Measurements from ENCODE around the gene ERAS. TPM values are rescaled to one million over a fixed set of nuclear protein-coding genes. Genes with fewer than 3 reads are reported as not detected.

Gene ERAS
- total RNA-seq, 1 donor from 2014 or later, result 0.22 TPM

- no peak for TF ChIP-seq CTCF (IDR thresholded peaks at IDR 0.05)
- no peaks in the 10 kb centered on the region for H3K27me3 Mint-ChIP-seq (ENCODE audit: low read depth)
- H3K4me3 Mint-ChIP-seq (ENCODE audit: unreplicated experiment), result no peak overlapping the region
- H3K9me3 Mint-ChIP-seq (ENCODE audit: low read depth), result peaks cover 3% of the 10 kb centered on the region
- peaks cover 1% of the 10 kb centered on the region for H3K36me3 Mint-ChIP-seq (ENCODE audit: low read depth)
- H3K27ac Mint-ChIP-seq (ENCODE audit: unreplicated experiment), result no peak overlapping the region
- H3K4me1 Mint-ChIP-seq (ENCODE audit: low read depth), result peaks cover 18% of the 10 kb centered on the region
- no peak for DNase-seq (ENCODE audit: low spot score)
Measured at GRCh38 chrX:48798318-48798717, 28.0 kb upstream of the ERAS start.

- peaks cover 12% of the 10 kb centered on the region for H3K9me3 Mint-ChIP-seq (ENCODE audit: low read depth)
- no peak for DNase-seq (ENCODE audit: low spot score)
- no peak for TF ChIP-seq CTCF (IDR thresholded peaks at IDR 0.05)
Measured at GRCh38 chrX:48800574-48801279, 25.6 kb upstream of the ERAS start.

GRCh38 chrX:48801280-48802088 lies 24.8 kb upstream of the ERAS start, which contains the start of gene HDAC6:
TSS of gene HDAC6 (plus strand) at chrX:48802067. CDS start at chrX:48802693, 626 bp downstream.
- no peaks in the 10 kb centered on the region for H3K27me3 Mint-ChIP-seq (ENCODE audit: low read depth)
- peak within 1 kb of the TSS; percentile 99 for H3K27ac Mint-ChIP-seq (ENCODE audit: unreplicated experiment)
- no peak for TF ChIP-seq CTCF (IDR thresholded peaks at IDR 0.05)
- peak within 1 kb of the TSS; percentile 85 for H3K4me3 Mint-ChIP-seq (ENCODE audit: unreplicated experiment)
- H3K9me3 Mint-ChIP-seq (ENCODE audit: low read depth), result peaks cover 12% of the 10 kb centered on the region
- DNase-seq (ENCODE audit: low spot score), result peak; percentile 99
- H3K36me3 Mint-ChIP-seq (ENCODE audit: low read depth), result no peaks in the 10 kb centered on the region
- peaks cover 10% of the 10 kb centered on the region for H3K4me1 Mint-ChIP-seq (ENCODE audit: low read depth)

More at GRCh38 chrX:48800574-48801279, 25.6 kb upstream of the ERAS start:
- peak overlapping the region; percentile 85 for H3K4me3 Mint-ChIP-seq (ENCODE audit: unreplicated experiment)
- H3K27me3 Mint-ChIP-seq (ENCODE audit: low read depth), result no peaks in the 10 kb centered on the region
- peaks cover 10% of the 10 kb centered on the region for H3K4me1 Mint-ChIP-seq (ENCODE audit: low read depth)
- H3K27ac Mint-ChIP-seq (ENCODE audit: unreplicated experiment), result peak overlapping the region; percentile 97
- H3K36me3 Mint-ChIP-seq (ENCODE audit: low read depth), result no peaks in the 10 kb centered on the region

GRCh38 chrX:48802089-48802904 lies 24.0 kb upstream of the ERAS start:
- peak overlapping the region; percentile 99 for H3K27ac Mint-ChIP-seq (ENCODE audit: unreplicated experiment)
- DNase-seq (ENCODE audit: low spot score), result no peak
- peaks cover 10% of the 10 kb centered on the region for H3K4me1 Mint-ChIP-seq (ENCODE audit: low read depth)
- H3K4me3 Mint-ChIP-seq (ENCODE audit: unreplicated experiment), result peak overlapping the region; percentile 85
- H3K9me3 Mint-ChIP-seq (ENCODE audit: low read depth), result peaks cover 12% of the 10 kb centered on the region
- H3K27me3 Mint-ChIP-seq (ENCODE audit: low read depth), result no peaks in the 10 kb centered on the region
- no peak for TF ChIP-seq CTCF (IDR thresholded peaks at IDR 0.05)
- no peaks in the 10 kb centered on the region for H3K36me3 Mint-ChIP-seq (ENCODE audit: low read depth)

- DNase-seq (ENCODE audit: low spot score), result no peak
- H3K27ac Mint-ChIP-seq (ENCODE audit: unreplicated experiment), result peak overlapping the region; percentile 99
- H3K9me3 Mint-ChIP-seq (ENCODE audit: low read depth), result peaks cover 12% of the 10 kb centered on the region
- H3K4me1 Mint-ChIP-seq (ENCODE audit: low read depth), result peaks cover 10% of the 10 kb centered on the region
- H3K27me3 Mint-ChIP-seq (ENCODE audit: low read depth), result no peaks in the 10 kb centered on the region
- TF ChIP-seq CTCF (IDR thresholded peaks at IDR 0.05), result no peak
- H3K4me3 Mint-ChIP-seq (ENCODE audit: unreplicated experiment), result peak overlapping the region; percentile 85
- H3K36me3 Mint-ChIP-seq (ENCODE audit: low read depth), result no peaks in the 10 kb centered on the region
Measured at GRCh38 chrX:48802905-48803200, 23.5 kb upstream of the ERAS start.

Measured in chondrocyte (in vitro differentiated cells).